Measurements from ENCODE around the gene PPFIA1. TPM values are rescaled to one million over a fixed set of nuclear protein-coding genes. Genes with fewer than 3 reads are reported as not detected.

PPFIA1 gene
- total and polyA plus RNA-seq, 4 donors, result 27.5 to 85.0 (median 43.5) TPM

DNA sequence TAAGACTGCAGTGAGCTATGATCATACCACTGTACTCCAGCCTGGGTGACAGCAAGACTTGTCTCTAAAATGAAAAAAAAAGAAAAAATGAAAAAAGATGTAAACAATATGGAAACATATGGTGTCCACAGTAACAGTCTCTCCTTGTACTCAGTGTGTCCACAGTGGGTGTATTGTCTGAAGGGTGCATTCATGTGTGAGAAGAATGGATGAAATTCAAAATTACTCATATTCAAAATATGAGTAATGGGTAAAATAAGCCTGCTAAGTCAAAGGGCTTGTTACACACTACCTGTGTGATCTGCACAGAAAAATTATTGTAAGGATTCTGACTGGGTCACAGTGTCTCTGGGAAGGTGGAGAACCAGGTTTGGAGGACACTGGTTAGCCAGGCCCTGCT is 26.9 kb downstream of the PPFIA1 start:
- DNase-seq (no peak), ATAC-seq (ENCODE audit: insufficient read depth, low FRiP score) (no peak)
- Histone ChIP-seq H3K4me1 (ENCODE audit: control insufficient read depth in 5 of 5, insufficient read depth in 5 of 5, low read length in 5 of 5) (peaks cover 0 to 7% (median 0%) of the 10 kb centered on the region in 5 donors), H3K27me3 (ENCODE audit: control insufficient read depth in 3 of 3, insufficient read depth in 3 of 3, low read length in 2 of 3) (no peaks in the 10 kb centered on the region), H3K36me3 (ENCODE audit: control insufficient read depth in 4 of 4, insufficient read depth in 4 of 4, low read length in 4 of 4) (peaks cover 0 to 20% (median 4%) of the 10 kb centered on the region in 4 donors), H3K4me3 (no peak overlapping the region), H3K9me3 (ENCODE audit: control insufficient read depth in 4 of 4, insufficient read depth in 3 of 4, low read length in 3 of 4) (no peaks in the 10 kb centered on the region), H3K9ac (ENCODE audit: insufficient read depth in 1 of 2, low read length in 2 of 2) (no peak overlapping the region), H3K27ac (ENCODE audit: low read depth in 1 of 2, low read length in 1 of 2) (no peak overlapping the region)
- TF ChIP-seq, protein P1, sequence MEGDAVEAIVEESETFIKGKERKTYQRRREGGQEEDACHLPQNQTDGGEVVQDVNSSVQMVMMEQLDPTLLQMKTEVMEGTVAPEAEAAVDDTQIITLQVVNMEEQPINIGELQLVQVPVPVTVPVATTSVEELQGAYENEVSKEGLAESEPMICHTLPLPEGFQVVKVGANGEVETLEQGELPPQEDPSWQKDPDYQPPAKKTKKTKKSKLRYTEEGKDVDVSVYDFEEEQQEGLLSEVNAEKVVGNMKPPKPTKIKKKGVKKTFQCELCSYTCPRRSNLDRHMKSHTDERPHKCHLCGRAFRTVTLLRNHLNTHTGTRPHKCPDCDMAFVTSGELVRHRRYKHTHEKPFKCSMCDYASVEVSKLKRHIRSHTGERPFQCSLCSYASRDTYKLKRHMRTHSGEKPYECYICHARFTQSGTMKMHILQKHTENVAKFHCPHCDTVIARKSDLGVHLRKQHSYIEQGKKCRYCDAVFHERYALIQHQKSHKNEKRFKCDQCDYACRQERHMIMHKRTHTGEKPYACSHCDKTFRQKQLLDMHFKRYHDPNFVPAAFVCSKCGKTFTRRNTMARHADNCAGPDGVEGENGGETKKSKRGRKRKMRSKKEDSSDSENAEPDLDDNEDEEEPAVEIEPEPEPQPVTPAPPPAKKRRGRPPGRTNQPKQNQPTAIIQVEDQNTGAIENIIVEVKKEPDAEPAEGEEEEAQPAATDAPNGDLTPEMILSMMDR (IDR thresholded peaks at IDR 0.05; ENCODE audit: control extremely low read depth, extremely low read depth), result no peak

DNA sequence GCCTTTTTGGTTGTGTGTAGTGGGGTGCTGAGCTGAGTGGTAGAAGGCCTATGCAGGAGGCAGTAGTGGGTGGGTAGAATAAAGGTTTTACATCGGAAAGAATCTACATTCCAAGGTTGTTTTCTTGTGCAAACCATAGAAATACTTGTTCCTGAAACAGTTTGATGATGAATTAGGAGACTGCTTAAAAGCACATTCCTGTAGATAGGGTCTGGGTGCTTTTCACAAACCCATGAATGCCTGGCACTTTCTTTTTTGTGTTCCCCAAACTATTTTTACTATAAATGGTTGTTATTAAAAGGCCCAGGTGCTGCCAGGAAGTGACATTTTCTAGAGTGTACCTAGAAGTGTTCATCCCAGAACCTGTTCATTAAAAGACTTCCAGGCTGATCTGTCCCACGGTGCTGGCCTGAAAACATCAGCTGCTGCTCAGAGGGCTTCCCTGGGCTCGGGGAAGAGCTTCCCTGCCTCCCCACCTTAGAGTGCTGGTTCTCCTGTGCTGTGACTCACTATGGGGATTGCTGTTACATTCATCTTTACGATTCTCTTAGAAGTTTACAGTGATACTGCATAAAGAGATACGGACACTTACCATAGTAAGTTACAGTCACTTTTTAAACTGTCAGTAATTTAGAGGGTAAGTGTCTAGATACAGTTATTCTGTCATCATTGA is 27.9 kb downstream of the PPFIA1 start:
- no peak overlapping the region for H3K4me3 ChIP-seq
- no peaks in the 10 kb centered on the region for H3K27me3 ChIP-seq (ENCODE audit: control insufficient read depth in 3 of 3, insufficient read depth in 3 of 3, low read length in 2 of 3)
- ATAC-seq (ENCODE audit: insufficient read depth, low FRiP score), result no peak
- no peak overlapping the region for H3K27ac ChIP-seq (ENCODE audit: low read depth in 1 of 2, low read length in 1 of 2)
- DNase-seq, result no peak
- no peak overlapping the region for H3K9ac ChIP-seq (ENCODE audit: insufficient read depth in 1 of 2, low read length in 2 of 2)
- peaks cover 0 to 16% (median 4%) of the 10 kb centered on the region in 4 donors for H3K36me3 ChIP-seq (ENCODE audit: control insufficient read depth in 4 of 4, insufficient read depth in 4 of 4, low read length in 4 of 4)
- TF ChIP-seq, protein P1 (IDR thresholded peaks at IDR 0.05; ENCODE audit: control extremely low read depth, extremely low read depth), result no peak
- no peaks in the 10 kb centered on the region for H3K9me3 ChIP-seq (ENCODE audit: control insufficient read depth in 4 of 4, insufficient read depth in 3 of 4, low read length in 3 of 4)
- WGBS, 2 donors, result 86 to 92% methylated on average over 5 of the region's 5 CpGs
- H3K4me1 ChIP-seq (ENCODE audit: control insufficient read depth in 5 of 5, insufficient read depth in 5 of 5, low read length in 5 of 5), result peaks cover 0 to 8% (median 0%) of the 10 kb centered on the region in 5 donors

DNA sequence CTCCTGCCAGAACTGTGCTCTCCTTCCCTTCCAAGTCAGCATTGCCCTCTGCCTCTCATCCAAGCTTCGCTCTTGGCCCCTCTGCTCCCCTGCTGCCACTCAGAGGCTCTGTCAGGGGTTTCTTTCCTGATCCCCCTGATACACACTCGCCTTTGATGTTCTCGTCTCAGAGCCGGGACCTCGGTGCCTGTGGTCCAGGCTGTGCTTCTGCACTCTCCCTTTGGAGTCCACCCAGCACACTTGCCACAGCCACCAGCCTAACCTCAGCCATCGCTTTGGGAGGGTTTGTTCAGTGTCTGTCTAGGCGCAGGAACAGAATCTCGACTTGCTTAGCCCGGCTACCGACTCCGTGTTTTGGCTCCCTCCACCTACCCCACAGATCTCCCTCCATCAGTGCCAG is 29.1 kb downstream of the PPFIA1 start:
- Histone ChIP-seq H3K27me3 (ENCODE audit: control insufficient read depth in 3 of 3, insufficient read depth in 3 of 3, low read length in 2 of 3) (no peaks in the 10 kb centered on the region), H3K4me1 (ENCODE audit: control insufficient read depth in 5 of 5, insufficient read depth in 5 of 5, low read length in 5 of 5) (peaks cover 0 to 10% (median 0%) of the 10 kb centered on the region in 5 donors), H3K9me3 (ENCODE audit: control insufficient read depth in 4 of 4, insufficient read depth in 3 of 4, low read length in 3 of 4) (no peaks in the 10 kb centered on the region), H3K9ac (ENCODE audit: insufficient read depth in 1 of 2, low read length in 2 of 2) (no peak overlapping the region), H3K36me3 (ENCODE audit: control insufficient read depth in 4 of 4, insufficient read depth in 4 of 4, low read length in 4 of 4) (peaks cover 0 to 17% (median 4%) of the 10 kb centered on the region in 4 donors), H3K4me3 (no peak overlapping the region), H3K27ac (ENCODE audit: low read depth in 1 of 2, low read length in 1 of 2) (no peak overlapping the region)
- 96 to 98% methylated on average over 11 of the region's 11 CpGs for WGBS, 2 donors
- DNase-seq (no peak), ATAC-seq (ENCODE audit: insufficient read depth, low FRiP score) (no peak)
- TF ChIP-seq, protein P1 (IDR thresholded peaks at IDR 0.05; ENCODE audit: control extremely low read depth, extremely low read depth), result no peak

DNA sequence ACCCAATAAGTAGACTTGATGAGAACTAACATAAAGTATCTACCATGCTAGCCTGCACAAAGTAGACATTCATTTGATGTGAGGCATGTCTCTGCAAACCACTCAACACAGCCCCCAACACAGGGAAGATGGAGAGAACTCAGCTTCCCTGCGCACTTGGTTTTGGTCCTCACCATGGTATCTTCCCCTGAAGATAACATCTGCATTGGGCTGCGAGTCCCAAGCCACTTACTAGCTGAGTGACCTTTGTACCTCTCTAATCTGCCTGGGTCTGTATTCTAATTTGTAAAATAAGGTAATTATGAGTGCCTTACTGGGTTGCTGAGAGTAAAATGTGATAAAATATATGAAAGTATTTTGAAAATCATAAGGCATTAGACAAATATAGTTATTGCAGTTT is 30.7 kb downstream of the PPFIA1 start:
- TF ChIP-seq, protein P1 (IDR thresholded peaks at IDR 0.05; ENCODE audit: control extremely low read depth, extremely low read depth), result no peak
- WGBS, 2 donors, result 92 to 98% methylated on average over 2 of the region's 2 CpGs

More for the DNA sequence above, 30.7 kb downstream of the PPFIA1 start:
- no peaks in the 10 kb centered on the region for H3K27me3 ChIP-seq (ENCODE audit: control insufficient read depth in 3 of 3, insufficient read depth in 3 of 3, low read length in 2 of 3)
- peaks cover 0 to 10% (median 0%) of the 10 kb centered on the region in 5 donors for H3K4me1 ChIP-seq (ENCODE audit: control insufficient read depth in 5 of 5, insufficient read depth in 5 of 5, low read length in 5 of 5)
- H3K9ac ChIP-seq (ENCODE audit: insufficient read depth in 1 of 2, low read length in 2 of 2), result no peak overlapping the region
- H3K27ac ChIP-seq (ENCODE audit: low read depth in 1 of 2, low read length in 1 of 2), result no peak overlapping the region
- no peak for ATAC-seq (ENCODE audit: insufficient read depth, low FRiP score)
- H3K4me3 ChIP-seq, result no peak overlapping the region
- no peak for DNase-seq
- H3K9me3 ChIP-seq (ENCODE audit: control insufficient read depth in 4 of 4, insufficient read depth in 3 of 4, low read length in 3 of 4), result no peaks in the 10 kb centered on the region
- H3K36me3 ChIP-seq (ENCODE audit: control insufficient read depth in 4 of 4, insufficient read depth in 4 of 4, low read length in 4 of 4), result peaks cover 0 to 21% (median 4%) of the 10 kb centered on the region in 4 donors

All from lung (tissue), 12 donors.